GM21381 (cell line): ENCODE results near the gene PDE10A.

ENCODE experiments used
- ATAC-seq: cut with Tn5 transposase; IDR thresholded peaks from one replicate; pipeline ENCODE4 v1.9.1; 2021; ENCODE audit warnings: mild to moderate bottlenecking, moderate library complexity; ENCODE audit not compliant: unreplicated experiment

The PDE10A gene

GRCh38 chr6:165662749-165663376 lies at the start of gene PDE10A:
TSS of gene PDE10A (minus strand) at chr6:165663241. CDS start at chr6:165662811, 430 bp downstream.
- no peak for ATAC-seq

- no peak for ATAC-seq
Observed at GRCh38 chr6:165708985-165709576, 46.0 kb upstream of the PDE10A start.

- ATAC-seq: no peak
Observed at GRCh38 chr6:165707067-165707853, 44.2 kb upstream of the PDE10A start.

GRCh38 chr6:165705941-165706340 lies 42.9 kb upstream of the PDE10A start:
- no peak for ATAC-seq

- ATAC-seq: no peak
Observed at GRCh38 chr6:165704045-165704748, 41.2 kb upstream of the PDE10A start.

GRCh38 chr6:165702669-165703068 lies 39.6 kb upstream of the PDE10A start:
- ATAC-seq: no peak

- peak; percentile 68 for ATAC-seq
Observed at GRCh38 chr6:165701564-165702354, 38.7 kb upstream of the PDE10A start.

GRCh38 chr6:165701005-165701404 lies 38.0 kb upstream of the PDE10A start:
- no peak for ATAC-seq

GRCh38 chr6:165698868-165699267 lies 35.8 kb upstream of the PDE10A start:
- no peak for ATAC-seq

- ATAC-seq: no peak
Observed at GRCh38 chr6:165697171-165697570, 34.1 kb upstream of the PDE10A start.

- ATAC-seq: no peak
Observed at GRCh38 chr6:165695722-165696515, 32.9 kb upstream of the PDE10A start.

- ATAC-seq: no peak
Observed at GRCh38 chr6:165694296-165694695, 31.3 kb upstream of the PDE10A start.

- ATAC-seq: no peak
Observed at GRCh38 chr6:165692106-165692653, 29.1 kb upstream of the PDE10A start.

- no peak for ATAC-seq
Observed at GRCh38 chr6:165689699-165690098, 26.7 kb upstream of the PDE10A start.

GRCh38 chr6:165686596-165687365 lies 23.7 kb upstream of the PDE10A start:
- ATAC-seq: no peak

GRCh38 chr6:165685302-165685701 lies 22.3 kb upstream of the PDE10A start:
- ATAC-seq: no peak

GRCh38 chr6:165684333-165684732 lies 21.3 kb upstream of the PDE10A start:
- no peak for ATAC-seq

- ATAC-seq: no peak
Observed at GRCh38 chr6:165680975-165681374, 17.9 kb upstream of the PDE10A start.

GRCh38 chr6:165679326-165679725 lies 16.3 kb upstream of the PDE10A start:
- no peak for ATAC-seq
